Astrocyte of the spinal cord (primary cell): ENCODE results near the gene CLCN6.

ENCODE experiments used
- DNase-seq: peaks from one replicate; pipeline ENCODE4 v3.0.0; 2011; ENCODE audit warnings: low read depth, low spot score
- H3K4me3 ChIP-seq: 2 replicates; pipeline ENCODE4 v1.5.1; 2011; ENCODE audit warnings: low read depth, mild to moderate bottlenecking, low read length, moderate library complexity
- in situ Hi-C: cut with HindIII; loops from 2 replicates; pipeline ENCODE4 v1.10.0; 2017; ENCODE audit warnings: low sequenced_read_pairs
- TF ChIP-seq, protein P1 (sequence below): IDR thresholded peaks from 2 replicates; pipeline ENCODE4 v1.5.1; 2012; ENCODE audit warnings: low read depth, mild to moderate bottlenecking, low read length, inconsistent platforms

The CLCN6 gene

DNA sequence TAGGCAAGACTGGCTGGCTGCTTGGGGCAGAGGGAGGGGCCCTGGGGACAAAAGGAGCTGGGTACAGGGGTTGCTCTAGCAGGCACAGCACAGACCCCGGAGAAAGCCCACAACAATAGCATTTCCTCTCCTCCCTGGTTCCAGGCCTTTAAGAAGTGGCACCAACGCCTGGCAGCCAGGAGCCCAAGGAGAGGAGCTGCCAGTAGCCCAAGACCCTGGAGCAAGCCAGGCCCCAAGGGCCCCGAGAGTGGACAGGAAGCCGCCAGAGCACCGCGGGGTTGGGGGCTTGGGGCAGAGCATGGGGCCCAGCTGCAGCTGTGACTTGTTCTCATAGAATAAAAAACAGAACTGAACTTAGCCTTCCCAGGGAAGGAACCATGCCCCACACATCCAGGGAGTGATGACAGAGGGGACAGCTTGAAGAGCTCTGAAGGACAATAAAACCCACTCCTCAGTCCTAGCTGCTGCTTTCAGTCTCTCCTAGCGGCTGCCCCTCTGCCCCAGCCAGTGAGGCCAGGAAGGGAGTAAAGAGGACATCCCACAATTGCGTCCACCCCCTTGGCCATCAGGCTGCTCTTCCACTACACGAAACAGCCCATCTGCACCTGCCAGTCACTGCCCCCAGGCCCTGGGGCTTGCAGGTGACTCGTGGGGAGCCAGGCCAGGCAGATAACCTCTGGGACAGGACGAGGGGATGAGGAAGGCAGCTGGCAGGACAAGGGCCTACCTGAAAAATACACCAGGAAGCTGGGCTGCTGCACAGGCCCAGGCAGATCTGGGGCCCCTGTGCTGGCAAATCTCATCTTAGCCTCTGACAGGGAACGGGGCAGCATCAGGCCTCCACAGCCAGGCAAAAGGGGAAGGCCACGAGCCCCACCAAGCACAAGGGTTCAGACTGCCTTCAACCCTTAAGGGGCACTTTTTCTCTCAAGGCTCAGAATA, 16.6 kb upstream of the CLCN6 start:
- no peak overlapping the region for H3K4me3 ChIP-seq
- DNase-seq = no peak
- in situ Hi-C loops = no loop called here
- TF ChIP-seq, protein P1, sequence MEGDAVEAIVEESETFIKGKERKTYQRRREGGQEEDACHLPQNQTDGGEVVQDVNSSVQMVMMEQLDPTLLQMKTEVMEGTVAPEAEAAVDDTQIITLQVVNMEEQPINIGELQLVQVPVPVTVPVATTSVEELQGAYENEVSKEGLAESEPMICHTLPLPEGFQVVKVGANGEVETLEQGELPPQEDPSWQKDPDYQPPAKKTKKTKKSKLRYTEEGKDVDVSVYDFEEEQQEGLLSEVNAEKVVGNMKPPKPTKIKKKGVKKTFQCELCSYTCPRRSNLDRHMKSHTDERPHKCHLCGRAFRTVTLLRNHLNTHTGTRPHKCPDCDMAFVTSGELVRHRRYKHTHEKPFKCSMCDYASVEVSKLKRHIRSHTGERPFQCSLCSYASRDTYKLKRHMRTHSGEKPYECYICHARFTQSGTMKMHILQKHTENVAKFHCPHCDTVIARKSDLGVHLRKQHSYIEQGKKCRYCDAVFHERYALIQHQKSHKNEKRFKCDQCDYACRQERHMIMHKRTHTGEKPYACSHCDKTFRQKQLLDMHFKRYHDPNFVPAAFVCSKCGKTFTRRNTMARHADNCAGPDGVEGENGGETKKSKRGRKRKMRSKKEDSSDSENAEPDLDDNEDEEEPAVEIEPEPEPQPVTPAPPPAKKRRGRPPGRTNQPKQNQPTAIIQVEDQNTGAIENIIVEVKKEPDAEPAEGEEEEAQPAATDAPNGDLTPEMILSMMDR = no peak

DNA sequence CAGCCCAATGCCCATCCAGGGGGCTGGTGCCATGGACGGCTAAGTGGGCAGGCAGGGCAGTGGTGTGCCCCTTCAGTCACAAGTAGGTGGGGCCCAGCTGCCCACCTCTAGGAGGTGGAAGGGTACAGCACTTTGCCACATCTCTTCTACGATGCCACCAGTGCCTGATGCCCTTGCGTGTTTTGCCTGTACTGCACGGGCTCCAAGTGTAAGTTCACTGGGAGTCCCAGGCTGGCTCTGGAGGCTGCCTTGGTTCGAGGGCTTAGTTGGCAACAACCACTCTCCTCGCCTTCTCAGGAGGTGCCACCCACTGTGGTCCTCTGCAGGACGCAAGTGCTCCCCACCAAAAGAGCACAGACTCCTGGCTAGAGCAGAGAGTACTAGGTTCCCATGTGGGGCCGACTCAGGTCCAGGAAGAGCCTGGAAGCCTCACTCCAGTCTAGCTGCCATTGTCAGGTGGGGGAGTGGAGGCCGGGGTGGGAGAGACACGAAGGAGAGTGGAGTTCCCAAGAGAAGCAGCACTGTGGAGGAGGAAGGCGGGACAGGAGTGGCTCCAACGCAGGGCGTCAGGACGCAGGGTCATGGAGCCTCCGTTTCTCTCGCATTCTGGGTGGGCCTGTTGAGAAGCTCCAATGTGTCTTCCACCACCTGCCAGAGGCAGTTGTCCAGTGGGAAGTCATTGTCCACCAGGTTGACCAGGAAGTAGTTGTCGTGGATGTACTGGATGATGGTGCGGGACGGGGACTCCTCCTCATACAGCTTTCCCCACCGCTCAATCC, 15.7 kb upstream of the CLCN6 start:
- no peak for DNase-seq
- in situ Hi-C loops = no loop called here
- no peak overlapping the region for H3K4me3 ChIP-seq
- TF ChIP-seq, protein P1 = no peak

DNA sequence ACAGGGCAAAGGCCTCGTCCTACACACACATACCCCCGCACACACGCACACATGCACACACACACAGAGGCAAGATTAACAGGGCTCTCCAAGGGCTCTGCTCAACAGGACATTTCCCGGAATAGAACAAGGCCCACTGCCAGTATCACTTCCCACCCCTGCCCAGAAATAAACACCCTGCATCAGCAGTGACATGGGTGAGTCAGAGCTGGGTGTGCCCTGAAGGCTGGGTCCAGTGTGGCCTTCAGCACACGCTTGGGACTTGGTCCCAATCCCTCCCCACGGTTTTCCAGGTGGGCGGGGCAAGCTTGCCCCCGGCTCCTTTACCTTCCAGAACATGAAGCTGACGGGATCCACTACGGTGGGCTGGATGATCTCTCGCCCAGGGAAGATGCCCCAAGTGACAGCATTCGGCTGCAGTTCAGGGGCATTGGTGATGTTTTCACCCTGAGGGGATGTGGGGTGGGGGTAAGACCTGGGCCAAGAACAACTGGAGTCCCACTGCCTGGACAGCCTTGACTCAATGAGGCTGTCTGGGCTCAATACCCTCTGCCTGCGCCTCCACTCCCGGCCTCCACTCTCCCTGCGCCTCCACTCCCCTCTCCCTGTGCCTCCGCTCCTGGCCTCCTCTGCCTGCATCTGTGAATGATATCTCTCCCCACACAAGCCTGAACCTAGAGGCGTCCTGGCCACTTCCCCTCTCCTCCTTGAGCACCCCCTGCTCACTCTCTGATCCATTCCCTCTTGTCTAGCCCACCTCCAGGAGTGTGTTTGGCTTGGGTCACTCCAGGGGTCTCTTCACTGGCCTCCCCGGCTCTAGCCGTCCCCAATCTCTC, 14.9 kb upstream of the CLCN6 start:
- DNase-seq = peak; percentile 90
- in situ Hi-C loops = no loop called here
- no peak overlapping the region for H3K4me3 ChIP-seq
- TF ChIP-seq, protein P1 = no peak

DNA sequence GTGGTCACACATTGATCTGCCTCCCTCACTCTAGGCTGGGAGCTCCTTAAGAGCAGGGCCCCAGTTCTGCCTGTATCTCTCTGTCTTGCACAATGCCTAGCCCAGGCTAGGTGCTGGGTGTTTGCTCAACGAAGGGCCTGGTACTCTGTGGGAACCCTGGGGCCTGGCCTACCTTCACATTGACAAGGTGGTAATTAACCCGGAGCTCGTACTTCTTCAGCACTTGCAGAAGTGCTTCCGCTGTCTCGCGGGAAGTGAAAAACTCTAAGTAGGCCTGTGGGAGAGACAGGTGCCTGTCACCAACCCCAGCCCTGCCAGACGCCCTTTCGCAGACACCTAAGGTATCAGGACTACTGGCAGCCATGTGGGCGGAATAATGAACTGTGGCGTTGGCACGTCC, 13.9 kb upstream of the CLCN6 start:
- TF ChIP-seq, protein P1 = no peak
- in situ Hi-C loops = no loop called here
- H3K4me3 ChIP-seq = no peak overlapping the region
- DNase-seq = no peak

DNA sequence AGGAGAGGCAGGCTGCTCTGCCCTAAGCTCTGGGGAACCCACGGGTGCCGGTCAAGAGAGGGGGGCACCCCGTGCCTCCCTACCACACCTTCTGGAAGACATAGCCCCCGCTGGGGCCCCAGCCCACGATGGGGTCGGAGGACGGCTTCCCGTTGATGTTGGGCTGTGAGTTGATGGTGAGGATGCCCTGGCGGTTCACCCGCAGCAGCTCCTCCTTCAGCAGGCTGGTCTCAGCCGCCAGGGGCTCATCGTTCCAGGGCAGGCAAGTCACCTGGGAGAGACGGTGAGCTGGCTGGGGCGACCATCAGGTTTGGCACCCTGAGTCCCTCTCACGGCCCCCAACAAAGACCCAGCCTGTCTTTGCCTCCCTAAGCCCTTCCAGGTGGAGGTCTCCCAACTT, 12.2 kb upstream of the CLCN6 start:
- in situ Hi-C loops = no loop called here
- no peak for DNase-seq
- TF ChIP-seq, protein P1 = no peak
- H3K4me3 ChIP-seq = no peak overlapping the region
